Esophagus squamous epithelium (tissue), 5 donors: ENCODE results near the gene METAP2. TPM values are rescaled to one million over a fixed set of nuclear protein-coding genes. Genes with fewer than 3 reads are reported as not detected.

Experiments
- DNase-seq: peaks from one replicate; lab custom pipeline; 2025; lab: John Stamatoyannopoulos, UW
- H3K27ac ChIP-seq, 4 donors: fragments of 200-600 bp; sonication (generic); one replicate each; pipeline ENCODE4 v1.5.1; 2016 to 2019; ENCODE audit warnings: mild to moderate bottlenecking in 1 of 4
- H3K27me3 ChIP-seq, 4 donors: fragments of 200-600 bp; sonication (generic); 1 replicate in 3 of 4; 2 replicates in 1 of 4; pipeline versions ENCODE4 v1.5.1 to v1.6.0; 2017 to 2021; ENCODE audit warnings: antibody characterized with exemption in 1 of 4
- H3K36me3 ChIP-seq, 3 donors: fragments of 200-600 bp; sonication (generic); one replicate each; pipeline ENCODE4 v1.5.1; 2016 to 2019
- H3K4me1 ChIP-seq, 3 donors: fragments of 200-600 bp; sonication (generic); one replicate each; pipeline ENCODE4 v1.5.1; 2017 to 2019
- H3K4me3 ChIP-seq, 4 donors: fragments of 200-600 bp; sonication (generic); 1 replicate in 3 of 4; 2 replicates in 1 of 4; pipeline ENCODE4 v1.5.1; 2016 to 2019; ENCODE audit warnings: mild to moderate bottlenecking in 2 of 4, moderate library complexity in 1 of 4
- H3K9me3 ChIP-seq, 3 donors: fragments of 200-600 bp; sonication (generic); one replicate each; pipeline ENCODE4 v1.5.1; 2016 to 2019
- POLR2A ChIP-seq, 4 donors: fragments of 450-650 bp; IDR thresholded peaks; one replicate each; pipeline ENCODE4 v1.6.1; 2017; ENCODE audit warnings: antibody characterized with exemption in 4 of 4, mild to moderate bottlenecking in 4 of 4, moderate library complexity in 3 of 4
- WGBS, 2 donors: methylation state at CpG; one replicate each; pipeline ENCODE4 v1.1.5; 2018; 5-methylcytosine and 5-hydroxymethylcytosine counted together
- intact Hi-C: fragments of 100-400 bp; cut with DNase I; formaldehyde crosslinking; loops from one replicate; pipeline ENCODE4 v1.15.0; 2022
- small RNA-seq, 4 donors: library from RNA; depleted of rRNA; stranded (forward); fragments of <200 nt; gene quantifications; one replicate each; pipeline ENCODE3, GENCODE V24; 2016
- total RNA-seq, 4 donors: library from RNA; depleted of rRNA; stranded (reverse); fragments of >200 nt; gene quantifications; one replicate each; pipeline ENCODE4 v1.1.0, GENCODE V29; 2016
- TF ChIP-seq, protein P1 (sequence below), 6 experiments: fragments of 450-650 bp in 4 of 6; fragments of 200-600 bp in 2 of 6; sonication (generic) in 2 of 6; IDR thresholded peaks; one replicate each; pipeline ENCODE4 v1.5.1; 2016 to 2019; ENCODE audit warnings: antibody characterized with exemption in 6 of 6, mild to moderate bottlenecking in 4 of 6, moderate library complexity in 4 of 6
- donor health status: DM: yes; HTN: yes; CAD: no.

Gene METAP2
- total RNA-seq, 4 donors from 2014 or later: 52.1 to 83.1 (median 62.1) TPM

DNA sequence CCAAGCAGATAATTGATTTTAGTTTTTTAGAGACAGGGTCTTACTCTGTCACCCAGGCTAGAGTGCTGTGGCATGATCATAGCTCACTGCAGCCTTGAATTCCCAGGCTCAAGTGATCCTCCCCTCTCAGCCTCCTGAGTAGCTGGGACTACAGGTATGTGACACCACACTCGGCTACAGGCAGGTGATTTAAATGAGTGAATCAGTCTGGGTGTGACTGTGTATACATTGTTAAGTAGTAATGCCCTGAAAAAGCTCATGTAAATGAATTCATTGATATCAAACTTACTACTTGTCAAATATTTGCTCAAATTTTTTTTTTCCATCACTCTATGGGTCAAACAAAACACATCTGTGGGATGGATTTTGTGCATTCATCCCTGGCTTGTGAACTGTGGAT, 83.7 kb downstream of the METAP2 start:
- WGBS, 2 donors: 28 to 57% methylated on average over 1 of the region's 1 CpG
- no peaks in the 10 kb centered on the region for H3K4me1 ChIP-seq
- no peak for DNase-seq
- intact Hi-C loops: no loop called here
- H3K9me3 ChIP-seq: no peaks in the 10 kb centered on the region
- no peaks in the 10 kb centered on the region for H3K27me3 ChIP-seq
- no peak overlapping the region for H3K27ac ChIP-seq
- no peak overlapping the region for H3K4me3 ChIP-seq
- TF ChIP-seq, protein P1, sequence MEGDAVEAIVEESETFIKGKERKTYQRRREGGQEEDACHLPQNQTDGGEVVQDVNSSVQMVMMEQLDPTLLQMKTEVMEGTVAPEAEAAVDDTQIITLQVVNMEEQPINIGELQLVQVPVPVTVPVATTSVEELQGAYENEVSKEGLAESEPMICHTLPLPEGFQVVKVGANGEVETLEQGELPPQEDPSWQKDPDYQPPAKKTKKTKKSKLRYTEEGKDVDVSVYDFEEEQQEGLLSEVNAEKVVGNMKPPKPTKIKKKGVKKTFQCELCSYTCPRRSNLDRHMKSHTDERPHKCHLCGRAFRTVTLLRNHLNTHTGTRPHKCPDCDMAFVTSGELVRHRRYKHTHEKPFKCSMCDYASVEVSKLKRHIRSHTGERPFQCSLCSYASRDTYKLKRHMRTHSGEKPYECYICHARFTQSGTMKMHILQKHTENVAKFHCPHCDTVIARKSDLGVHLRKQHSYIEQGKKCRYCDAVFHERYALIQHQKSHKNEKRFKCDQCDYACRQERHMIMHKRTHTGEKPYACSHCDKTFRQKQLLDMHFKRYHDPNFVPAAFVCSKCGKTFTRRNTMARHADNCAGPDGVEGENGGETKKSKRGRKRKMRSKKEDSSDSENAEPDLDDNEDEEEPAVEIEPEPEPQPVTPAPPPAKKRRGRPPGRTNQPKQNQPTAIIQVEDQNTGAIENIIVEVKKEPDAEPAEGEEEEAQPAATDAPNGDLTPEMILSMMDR (IDR thresholded peaks at IDR 0.05): no peak
- no peak for TF ChIP-seq POLR2A (IDR thresholded peaks at IDR 0.05)
- no peaks in the 10 kb centered on the region for H3K36me3 ChIP-seq

Small RNA genes within 50 kb of the gene (small RNA-seq; reads per million reads assigned to genes)
- 0 reads per million in 4 donors for gene RNU6-735P

Other genes with a start within 250 kb of the METAP2 start
- 1 to 10 TPM in 1 of 4 donors, under 1 TPM in 3; 0.19 to 5.9 (median 0.50) TPM for gene USP44, start 77.3 kb downstream of the METAP2 start, total RNA-seq